Measurements from ENCODE around the gene KCTD14.

- TF ChIP-seq CTCF (IDR thresholded peaks at IDR 0.05), result no peak
- TF ChIP-seq POLR2A (IDR thresholded peaks at IDR 0.05), result no peak
These were observed 42.1 kb upstream of the KCTD14 start for GRCh38 chr11:78065203-78065602.
